OCI-LY7 (cell line): Measurements from ENCODE around the gene ADH6. TPM values are rescaled to one million over a fixed set of nuclear protein-coding genes. Genes with fewer than 3 reads are reported as not detected.

Experiments
- total RNA-seq, 2 experiments: library from RNA; depleted of rRNA in 1 of 2; stranded (reverse); fragments of >200 nt in 1 of 2; shearing (Covaris generic) in 1 of 2; gene quantifications; 2 replicates each; pipeline ENCODE4 v1.2.3, GENCODE V29; 2014 to 2022

Gene ADH6
- total RNA-seq, 2 experiments from 2014 or later: not detected

Other genes starting within 250 kb of the ADH6 start
- 42.6 and 46.8 TPM in 2 replicates for gene METAP1, start 223.5 kb downstream of the ADH6 start, total RNA-seq (2014; rRNA removed; shearing (Covaris generic))
- gene METAP1, start 223.5 kb downstream of the ADH6 start, total RNA-seq (2022): 52.8 and 53.6 TPM in 2 replicates
- 50.0 and 62.6 TPM in 2 replicates for gene ADH5, start 130.5 kb downstream of the ADH6 start, total RNA-seq (2014; rRNA removed; shearing (Covaris generic))
- gene ADH5, start 130.5 kb downstream of the ADH6 start, total RNA-seq (2022): 84.5 and 88.6 TPM in 2 replicates
- not detected in 2 replicates for gene ADH4, start 74.9 kb downstream of the ADH6 start, total RNA-seq (2014; rRNA removed; shearing (Covaris generic))
- not detected in 2 replicates for gene ADH4, start 74.9 kb downstream of the ADH6 start, total RNA-seq (2022)
- not detected in 2 replicates for gene ADH1A, start 71.7 kb upstream of the ADH6 start, total RNA-seq (2014; rRNA removed; shearing (Covaris generic))
- gene ADH1A, start 71.7 kb upstream of the ADH6 start, total RNA-seq (2022): not detected in 2 replicates
- gene ADH1B, start 102.2 kb upstream of the ADH6 start, total RNA-seq (2014; rRNA removed; shearing (Covaris generic)): not detected in 2 replicates
- not detected in 2 replicates for gene ADH1B, start 102.2 kb upstream of the ADH6 start, total RNA-seq (2022)
- gene ADH1C, start 133.5 kb upstream of the ADH6 start, total RNA-seq (2014; rRNA removed; shearing (Covaris generic)): not detected in 2 replicates
- gene ADH1C, start 133.5 kb upstream of the ADH6 start, total RNA-seq (2022): not detected in 2 replicates
- gene ADH7, start 216.1 kb upstream of the ADH6 start, total RNA-seq (2014; rRNA removed; shearing (Covaris generic)): not detected in 2 replicates
- not detected in 2 replicates for gene ADH7, start 216.1 kb upstream of the ADH6 start, total RNA-seq (2022)